ENCODE results near the gene CPPED1. TPM values are rescaled to one million over a fixed set of nuclear protein-coding genes. Genes with fewer than 3 reads are reported as not detected.

CPPED1 gene
- 6.4 and 6.5 TPM in 2 replicates for total RNA-seq (2012; rRNA removed)
- polyA plus RNA-seq (2012; rRNA removed), result 4.3 and 5.1 TPM in 2 replicates
- 3.1 and 4.1 TPM in 2 replicates for polyA plus RNA-seq (2012; cell fraction: cytosol; rRNA removed)
- polyA plus RNA-seq (2012; cell fraction: nucleus; rRNA removed; ENCODE audit: low replicate concordance), result 1.9 and 2.9 TPM in 2 replicates
- Bru-seq, nascent RNA, result percentile 47 among the genes with signal in this experiment
- percentile 47 among the genes with signal in this experiment for BruChase-seq, experiment 1, labeled RNA remaining after a 6-hour chase
- percentile 38 among the genes with signal in this experiment for BruChase-seq, experiment 2, labeled RNA remaining after a 2-hour chase
- long read RNA-seq, full-length matches to known transcripts, result 17 of 19 reads
- long read RNA-seq, partial matches to known transcripts, result 0 of 19 reads
- long read RNA-seq, other reads (novel, unspliced or antisense), result 2 of 19 reads

- Histone ChIP-seq H2AK9ac (replicated peaks; ENCODE audit: low read depth, low read length, poor library complexity) (peak within 1 kb of the TSS; percentile 63), H3K4me2 (ENCODE audit: low read depth, low read length) (peak within 1 kb of the TSS; percentile 90), H3K27me3 (ENCODE audit: control insufficient read depth, insufficient read depth, low read length) (no peaks in the 10 kb centered on the region), H2BK15ac (ENCODE audit: low read depth, low read length) (no peak within 1 kb of the TSS), H4K91ac (ENCODE audit: insufficient read depth, low read depth, low read length) (peak within 1 kb of the TSS; percentile 81), H2BK120ac (ENCODE audit: low read depth, low read length) (peak within 1 kb of the TSS; percentile 63), H3K56ac (ENCODE audit: extremely low read depth, insufficient read depth, low read length) (no peak within 1 kb of the TSS), H2AK5ac (ENCODE audit: low read depth, low read length) (peak within 1 kb of the TSS; percentile 54), H2BK20ac (ENCODE audit: low read depth, low read length) (no peak within 1 kb of the TSS), H4K8ac (ENCODE audit: low read depth in 2 of 2, low read length in 2 of 2) (peak within 1 kb of the TSS; percentile 92 to 99), H3K14ac (replicated peaks; ENCODE audit: low read depth, low read length) (peak within 1 kb of the TSS; percentile 97), H2AFZ (replicated peaks; ENCODE audit: low read length, poor library complexity) (peak within 1 kb of the TSS; percentile 92), H3K27ac (ENCODE audit: insufficient read depth, low read length) (peak within 1 kb of the TSS; percentile 31), H3K23ac (ENCODE audit: low read depth, low read length) (peak within 1 kb of the TSS; percentile 85; the same call in 1 of the 2 replicates), H3K36me3 (ENCODE audit: control insufficient read depth, insufficient read depth, low read length) (no peaks in the 10 kb centered on the region), H2BK5ac (ENCODE audit: low read depth, low read length, poor library complexity, severe bottlenecking) (peak within 1 kb of the TSS; percentile 53), H4K20me1 (ENCODE audit: insufficient read depth, low read length) (no peaks in the 10 kb centered on the region), H3K9me1 (ENCODE audit: insufficient read depth, low read length) (no peaks in the 10 kb centered on the region), H4K5ac (ENCODE audit: low read depth, low read length) (peak within 1 kb of the TSS; percentile 99), H3K9me3 (ENCODE audit: control insufficient read depth, insufficient read depth, low read length) (no peaks in the 10 kb centered on the region), H3K9ac (ENCODE audit: low read depth, low read length) (peak within 1 kb of the TSS; percentile 74), H3K79me1 (ENCODE audit: low read depth in 1 of 2, low read length in 2 of 2) (peaks cover 4 to 13% of the 10 kb centered on the region in 2 experiments; a peak in 3 of 4 replicates), H3K4me3 (ENCODE audit: insufficient read depth, low read depth, low read length) (peak within 1 kb of the TSS; percentile 94), H3K18ac (ENCODE audit: low read depth, low read length) (peak within 1 kb of the TSS; percentile 87), H3K4ac (ENCODE audit: low read depth, low read length) (peak within 1 kb of the TSS; percentile 94), H3K4me1 (ENCODE audit: control insufficient read depth, insufficient read depth, low read length) (peaks cover 4% of the 10 kb centered on the region)
- in situ Hi-C loops (cut with MboI; ENCODE audit: low sequenced_read_pairs) (no loop called here), intact Hi-C loops (cut with micrococcal nuclease) (no loop called here), dilution Hi-C loops (cut with HindIII; ENCODE audit: low sequenced_read_pairs, unreplicated experiment) (no loop called here)
- BruUV-seq (replicated peaks), result no TSS peak
- 5% methylated on average over 16 of the region's 56 CpGs; no CpG with 5 or more reads in 1 of the 2 experiments for WGBS, 2 experiments (ENCODE audit: extremely low coverage in 2 of 2, insufficient read length in 1 of 2)
- ChIA-PET POLR2A (ENCODE audit: unreplicated experiment) (interaction anchor here (0.6 kb wide), 1 partner anchor 19 kb away, joined by 4 read pairs; no protein-coding TSS in a partner anchor), CTCF (interaction anchor here (0.7 kb wide), 1 partner anchor 1270 kb away, joined by 4 read pairs; no protein-coding TSS in a partner anchor)
- ATAC-seq (ENCODE audit: low read depth) (peak; percentile 96), DNase-seq (peak; percentile 80)
- TF ChIP-seq CHD1 (IDR thresholded peaks at IDR 0.05; ENCODE audit: low read depth, low read length) (no peak), POLR2A (IDR thresholded peaks at IDR 0.05; ENCODE audit: low read depth, low read length) (peak; percentile 46; the same call in 1 of the 2 replicates), SMC3 (IDR thresholded peaks at IDR 0.05; ENCODE audit: low read depth, low read length) (no peak), NFE2L2 (IDR thresholded peaks at IDR 0.05; ENCODE audit: low read depth, low read length) (no peak), ELK1 (IDR thresholded peaks at IDR 0.05; ENCODE audit: borderline replicate concordance, low read depth, low read length) (no peak), CEBPB (IDR thresholded peaks at IDR 0.05; ENCODE audit: low read depth, low read length) (no peak), RCOR1 (IDR thresholded peaks at IDR 0.05; ENCODE audit: insufficient replicate concordance, low read length) (peak; percentile 89), FOS (IDR thresholded peaks at IDR 0.05; ENCODE audit: low read depth, low read length) (no peak), MAFK (IDR thresholded peaks at IDR 0.05; ENCODE audit: low read depth, low read length) (no peak), BHLHE40 (IDR thresholded peaks at IDR 0.05; ENCODE audit: low read depth, low read length) (peak; percentile 20; the same call in 1 of the 2 replicates), MAZ (IDR thresholded peaks at IDR 0.05; ENCODE audit: borderline replicate concordance, low read depth, low read length) (peak; percentile 62; the same call in 1 of the 2 replicates), RAD21 (IDR thresholded peaks at IDR 0.05; ENCODE audit: low read length) (no peak), MXI1 (IDR thresholded peaks at IDR 0.05; ENCODE audit: borderline replicate concordance, low read depth, low read length) (no peak), USF2 (IDR thresholded peaks at IDR 0.05; ENCODE audit: low read depth, low read length) (no peak)
Measured at GRCh38 chr16:12803203-12804093, at the start of gene CPPED1. CPPED1 (minus strand) TSS chr16:12803887; CDS start chr16:12803776, 111 bp downstream.

Data from IMR-90 (cell line).